Transverse colon (tissue), 4 donors: ENCODE data around the gene SPRR5.

Source experiments
- CTCF ChIP-seq, 5 experiments: fragments of 200-600 bp in 3 of 5; fragments of 450-650 bp in 2 of 5; sonication (generic) in 3 of 5; IDR thresholded peaks; 1 replicate in 2 of 5; 2 replicates in 3 of 5; pipeline ENCODE4 v1.5.1; 2016 to 2017; ENCODE audit warnings: antibody characterized with exemption in 5 of 5, inconsistent platforms in 3 of 5, mild to moderate bottlenecking in 2 of 5, moderate library complexity in 1 of 5
- EP300 ChIP-seq: sonication (generic); formaldehyde crosslinking; IDR thresholded peaks from one replicate; pipeline ENCODE4 v1.6.1; 2017; ENCODE audit warnings: antibody characterized with exemption, low read depth
- POLR2AphosphoS5 ChIP-seq, 3 donors: sonication (generic); formaldehyde crosslinking; IDR thresholded peaks; one replicate each; pipeline ENCODE4 v1.6.1; 2016; ENCODE audit warnings: antibody characterized with exemption in 3 of 3

- TF ChIP-seq CTCF (IDR thresholded peaks at IDR 0.05) = no peak
- TF ChIP-seq EP300 = no peak
- TF ChIP-seq POLR2AphosphoS5 (IDR thresholded peaks at IDR 0.05) = no peak
These were observed 39.1 kb upstream of the SPRR5 start, which contains the start of gene IVL for GRCh38 chr1:152907686-152908601.
